Endothelial cell of umbilical vein (primary cell): ENCODE measurements around the gene PDPK1. TPM values are rescaled to one million over a fixed set of nuclear protein-coding genes. Genes with fewer than 3 reads are reported as not detected.

ENCODE experiments used
- BruUV-seq: library from RNA; stranded (reverse); fragments of 400-500 nt; replicated peaks from 2 replicates; lab custom pipeline; 2021; lab: Mats Ljungman, UMichigan
- CTCF ChIA-PET: fragments of 300-600, 350-600 bp; sonication (Branson Sonifier 250); formaldehyde crosslinking; loops from one replicate; lab custom pipeline; 2021; ENCODE audit warnings: antibody characterized with exemption, inconsistent platforms; lab: Charles Lee
- POLR2A ChIA-PET: fragments of 300-600, 350-600 bp; sonication (Branson Sonifier 250); formaldehyde crosslinking; loops from one replicate; lab custom pipeline; 2021; ENCODE audit warnings: antibody characterized with exemption, inconsistent platforms; lab: Charles Lee
- DNase-seq: peaks from one replicate; pipeline ENCODE4 v3.0.0-alpha.2; 2011; ENCODE audit warnings: low read depth, low spot score
- FAIRE-seq: peaks from 2 replicates; lab custom pipeline; 2011; peaks lifted over from hg19 to GRCh38; lab: Jason Lieb, UNC
- H2AFZ ChIP-seq: 2 replicates; pipeline ENCODE4 v1.6.0; 2012; ENCODE audit warnings: low read depth, low read length, control low read depth, inconsistent platforms
- H3K27ac ChIP-seq: 2 replicates; pipeline ENCODE4 v1.5.1; 2011; ENCODE audit warnings: low read depth, mild to moderate bottlenecking, control low read depth, low read length, moderate library complexity; ENCODE audit not compliant: insufficient read depth
- H3K27me3 ChIP-seq, 2 experiments: 2 replicates each; pipeline versions ENCODE4 v1.6.0 to v1.6.1; 2011; ENCODE audit warnings: low read length in 2 of 2, mixed read lengths in 1 of 2; ENCODE audit not compliant: control insufficient read depth in 2 of 2, insufficient read depth in 2 of 2
- H3K36me3 ChIP-seq, 2 experiments: 2 replicates in 1 of 2; 3 replicates in 1 of 2; pipeline ENCODE4 v1.5.1; 2011; ENCODE audit warnings: low read length in 2 of 2, mild to moderate bottlenecking in 1 of 2, moderate library complexity in 1 of 2; ENCODE audit not compliant: control insufficient read depth in 2 of 2, insufficient read depth in 2 of 2; ENCODE audit errors: extremely low read depth in 1 of 2
- H3K4me1 ChIP-seq: 3 replicates; pipeline ENCODE4 v1.5.1; 2011; ENCODE audit warnings: mild to moderate bottlenecking, low read length; ENCODE audit not compliant: control insufficient read depth, insufficient read depth; ENCODE audit errors: extremely low read depth
- H3K4me2 ChIP-seq: 2 replicates; pipeline ENCODE4 v1.6.1; 2011; ENCODE audit warnings: low read length, control low read depth, mixed read lengths; ENCODE audit not compliant: insufficient read depth
- H3K4me3 ChIP-seq, 3 experiments: fragments of 200-600 bp in 1 of 3; sonication (generic), shearing (Covaris generic) in 1 of 3; replicated peaks in 1 of 3; 2 replicates each; pipeline ENCODE4 v1.5.1; 2011 to 2016; ENCODE audit warnings: control low read depth in 3 of 3, low read length in 3 of 3, mild to moderate bottlenecking in 2 of 3, inconsistent platforms in 1 of 3, low read depth in 1 of 3, moderate library complexity in 1 of 3; ENCODE audit not compliant: insufficient read depth in 1 of 3
- H3K79me2 ChIP-seq: 2 replicates; pipeline ENCODE4 v1.6.0; 2012; ENCODE audit warnings: low read length, inconsistent platforms; ENCODE audit not compliant: control insufficient read depth, insufficient read depth
- H3K9ac ChIP-seq: replicated peaks from 2 replicates; pipeline ENCODE3; 2011; ENCODE audit warnings: low read length, control low read depth; ENCODE audit not compliant: insufficient read depth; ENCODE audit errors: extremely low read depth
- H3K9me1 ChIP-seq: replicated peaks from 3 replicates; pipeline ENCODE4 v1.6.0; 2011; ENCODE audit warnings: mild to moderate bottlenecking, low read length; ENCODE audit not compliant: control insufficient read depth, insufficient read depth; ENCODE audit errors: extremely low read depth
- H3K9me3 ChIP-seq: replicated peaks from 2 replicates; pipeline ENCODE4 v1.5.1; 2012; ENCODE audit warnings: low read length, inconsistent platforms; ENCODE audit not compliant: control insufficient read depth, insufficient read depth
- H4K20me1 ChIP-seq: replicated peaks from 2 replicates; pipeline ENCODE3; 2011; ENCODE audit warnings: mild to moderate bottlenecking, low read length; ENCODE audit not compliant: control insufficient read depth, insufficient read depth; ENCODE audit errors: extremely low read depth
- CTCF ChIP-seq, 2 donors: IDR thresholded peaks; 1 replicate in 1 of 2; 2 replicates in 1 of 2; pipeline ENCODE4 v1.5.1; 2011; ENCODE audit warnings: low read length in 2 of 2, mild to moderate bottlenecking in 2 of 2, moderate library complexity in 2 of 2, control low read depth in 1 of 2, inconsistent platforms in 1 of 2, low read depth in 1 of 2; ENCODE audit not compliant: insufficient read depth in 1 of 2; ENCODE audit errors: extremely low read depth in 1 of 2
- EZH2 ChIP-seq: IDR thresholded peaks from 2 replicates; pipeline ENCODE4 v1.6.1; 2012; ENCODE audit warnings: borderline replicate concordance, low read depth, mild to moderate bottlenecking, moderate library complexity, low read length, inconsistent platforms; ENCODE audit not compliant: severe bottlenecking
- FOS ChIP-seq: IDR thresholded peaks from 2 replicates; pipeline ENCODE4 v1.6.1; 2011; ENCODE audit warnings: mild to moderate bottlenecking, low read length, moderate library complexity, borderline replicate concordance; ENCODE audit not compliant: insufficient read depth
- GATA2 ChIP-seq: IDR thresholded peaks from 2 replicates; pipeline ENCODE4 v1.7.0; 2011; ENCODE audit warnings: low read depth, mild to moderate bottlenecking, moderate library complexity, mixed read lengths, low read length; ENCODE audit not compliant: insufficient read length, insufficient read depth
- JUN ChIP-seq: IDR thresholded peaks from 2 replicates; pipeline ENCODE4 v1.6.1; 2011; ENCODE audit warnings: borderline replicate concordance, low read depth; ENCODE audit not compliant: insufficient read length, insufficient read depth
- MYC ChIP-seq: IDR thresholded peaks from one replicate; pipeline ENCODE4 v1.6.1; 2011; ENCODE audit warnings: mild to moderate bottlenecking, low read depth, low read length
- POLR2A ChIP-seq: IDR thresholded peaks from 2 replicates; pipeline ENCODE4 v1.6.1; 2012; ENCODE audit warnings: low read depth, mild to moderate bottlenecking, control low read depth, low read length
- POLR2AphosphoS5 ChIP-seq: IDR thresholded peaks from 2 replicates; pipeline ENCODE4 v1.6.1; 2012; ENCODE audit warnings: low read depth, mild to moderate bottlenecking, control low read depth, low read length, moderate library complexity; ENCODE audit not compliant: insufficient read depth
- dilution Hi-C: fragments of 300-500 bp; cut with MboI; formaldehyde crosslinking; loops from one replicate; pipeline ENCODE4 v1.15.0; 2019; ENCODE audit warnings: low sequenced_read_pairs; ENCODE audit not compliant: extremely low pct_ligation_motif_present
- intact Hi-C: fragments of 100-400 bp; cut with micrococcal nuclease; formaldehyde crosslinking; loops from one replicate; pipeline ENCODE4 v1.10.0; 2022
- polyA plus RNA-seq, 4 experiments: library from polyadenylated mRNA; depleted of rRNA in 3 of 4; stranded (reverse) in 3 of 4; unstranded in 1 of 4; fragments of >200 nt; gene quantifications; 2 replicates each; pipeline versions ENCODE4 v1.2.1 to v1.2.3, GENCODE V29; 2011 to 2012; ENCODE audit warnings: missing spikeins in 1 of 4
- total RNA-seq: library from RNA; stranded (reverse); gene quantifications from 2 replicates; pipeline ENCODE4 v1.2.3, GENCODE V29; 2021
- TF ChIP-seq, protein P1 (sequence below): IDR thresholded peaks from 2 replicates; pipeline ENCODE4 v1.6.1; 2011; ENCODE audit not compliant: insufficient read depth, insufficient read length

Gene PDPK1
- total and polyA plus RNA-seq, 2 donors (not counting 3 experiments of a cell fraction or from before 2014, with no cell fraction given) = 22.4 to 37.3 TPM

- CTCF ChIA-PET = interaction anchor here (0.5 to 2.7 kb wide), 20 partner anchors 9 to 306 kb away, joined by 3 to 25 read pairs (median 8); partner anchors contain the start of genes ABCA3, CCNF, ECI1 and NTN3
- DNase-seq = no peak
- H3K27me3 ChIP-seq = no peaks in the 10 kb centered on the region
- TF ChIP-seq GATA2 = no peak
- TF ChIP-seq JUN = no peak
- no peak for TF ChIP-seq MYC
- TF ChIP-seq CTCF (IDR thresholded peaks at IDR 0.05; ENCODE audit: extremely low read depth in 1 of 2, insufficient read depth in 1 of 2, low read depth in 1 of 2, low read length in 2 of 2) = no peak
- TF ChIP-seq FOS = no peak
- TF ChIP-seq EZH2 = no peak
- TF ChIP-seq, protein P1, sequence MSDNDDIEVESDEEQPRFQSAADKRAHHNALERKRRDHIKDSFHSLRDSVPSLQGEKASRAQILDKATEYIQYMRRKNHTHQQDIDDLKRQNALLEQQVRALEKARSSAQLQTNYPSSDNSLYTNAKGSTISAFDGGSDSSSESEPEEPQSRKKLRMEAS = no peak
- TF ChIP-seq POLR2A = no peak
- TF ChIP-seq POLR2AphosphoS5 = no peak
- H3K9ac ChIP-seq = no peak overlapping the region
- H3K4me2 ChIP-seq = no peak overlapping the region
- H4K20me1 ChIP-seq = no peaks in the 10 kb centered on the region
- intact Hi-C loops = loop anchor here (2.0 kb wide), 2 partner anchors 26 to 232 kb away; partner anchors contain the start of genes RNPS1 and TBC1D24
- no peak for FAIRE-seq
- H3K9me3 ChIP-seq = no peaks in the 10 kb centered on the region
- H3K4me3 ChIP-seq = no peak overlapping the region
- dilution Hi-C loops = no loop called here
- H2AFZ ChIP-seq = no peak overlapping the region
- H3K4me1 ChIP-seq = no peaks in the 10 kb centered on the region
- peaks cover 0 to 16% of the 10 kb centered on the region in 2 experiments for H3K36me3 ChIP-seq
- H3K27ac ChIP-seq = no peak overlapping the region
- H3K79me2 ChIP-seq = no peaks in the 10 kb centered on the region
- H3K9me1 ChIP-seq = no peaks in the 10 kb centered on the region
- POLR2A ChIA-PET = no interaction called here
- no TSS peak for BruUV-seq
Observed at GRCh38 chr16:2500430-2500917, 37.3 kb upstream of the PDPK1 start.
